IMR-90 (cell line): ENCODE results near the gene CTSS.

Experiments used
- BHLHE40 ChIP-seq: fragments of 150-350 bp; IDR thresholded peaks from 2 replicates; pipeline ENCODE4 v1.6.1; 2016; ENCODE audit warnings: mild to moderate bottlenecking, low read depth, low read length
- CEBPB ChIP-seq: IDR thresholded peaks from 2 replicates; pipeline ENCODE4 v1.6.1; 2012; ENCODE audit warnings: low read depth, low read length, improper control_type of control experiment
- CHD1 ChIP-seq: IDR thresholded peaks from 2 replicates; pipeline ENCODE4 v1.6.1; 2012; ENCODE audit warnings: low read depth, low read length, improper control_type of control experiment
- CTCF ChIP-seq: conservative IDR thresholded peaks from 2 replicates; pipeline ENCODE4 v1.5.1; 2012; ENCODE audit warnings: mild to moderate bottlenecking, low read depth, low read length, improper control_type of control experiment
- POLR2A ChIP-seq: IDR thresholded peaks from 2 replicates; pipeline ENCODE4 v1.6.1; 2012; ENCODE audit warnings: mild to moderate bottlenecking, low read depth, low read length
- SMC3 ChIP-seq: fragments of 150-350 bp; IDR thresholded peaks from 2 replicates; pipeline ENCODE4 v1.6.1; 2016; ENCODE audit warnings: low read depth, mild to moderate bottlenecking, antibody characterized with exemption, low read length, moderate library complexity
- USF2 ChIP-seq: fragments of 150-350 bp; IDR thresholded peaks from 2 replicates; pipeline ENCODE4 v1.6.1; 2017; ENCODE audit warnings: mild to moderate bottlenecking, antibody characterized with exemption, low read length, low read depth

- TF ChIP-seq CTCF (no peak), SMC3 (no peak), CEBPB (no peak), CHD1 (no peak), BHLHE40 (no peak), POLR2A (no peak), USF2 (no peak)
Measured at GRCh38 chr1:150751443-150751842, 14.1 kb downstream of the CTSS start.
